Fibroblast of mammary gland (primary cell): Measurements from ENCODE around the gene TECPR2.

ENCODE experiments used
- DNase-seq: peaks from one replicate; pipeline ENCODE4 v3.0.0-alpha.2; 2010; ENCODE audit warnings: low read depth
- H3K4me3 ChIP-seq: 2 replicates; pipeline ENCODE4 v1.5.1; 2011; ENCODE audit warnings: low read depth, mild to moderate bottlenecking, low read length, moderate library complexity; ENCODE audit not compliant: control insufficient read depth
- TF ChIP-seq, protein P1 (sequence below): conservative IDR thresholded peaks from 2 replicates; pipeline ENCODE4 v1.5.1; 2011; ENCODE audit warnings: low read depth, low read length, inconsistent platforms; ENCODE audit not compliant: control insufficient read depth, insufficient read depth

TECPR2 gene

DNA sequence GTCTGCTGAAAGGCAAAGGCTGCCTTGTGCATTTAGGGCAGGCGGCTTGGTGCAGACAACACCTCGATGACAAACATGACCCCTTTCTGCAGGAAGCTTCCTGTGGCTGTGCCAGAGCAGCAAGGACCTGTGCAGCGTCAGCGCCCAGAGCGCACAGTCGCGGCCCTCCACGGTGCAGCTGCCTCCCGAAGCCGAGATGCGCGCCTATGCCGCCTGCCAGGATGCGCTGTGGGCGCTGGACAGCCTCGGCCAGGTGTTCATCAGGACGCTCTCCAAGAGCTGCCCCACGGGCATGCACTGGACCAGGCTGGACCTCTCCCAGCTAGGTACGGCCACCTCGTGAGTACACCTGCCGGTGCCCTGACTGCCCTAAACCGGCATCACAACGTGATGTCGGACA lies 89.6 kb downstream of the TECPR2 start:
- no peak overlapping the region for H3K4me3 ChIP-seq
- no peak for DNase-seq
- TF ChIP-seq, protein P1, sequence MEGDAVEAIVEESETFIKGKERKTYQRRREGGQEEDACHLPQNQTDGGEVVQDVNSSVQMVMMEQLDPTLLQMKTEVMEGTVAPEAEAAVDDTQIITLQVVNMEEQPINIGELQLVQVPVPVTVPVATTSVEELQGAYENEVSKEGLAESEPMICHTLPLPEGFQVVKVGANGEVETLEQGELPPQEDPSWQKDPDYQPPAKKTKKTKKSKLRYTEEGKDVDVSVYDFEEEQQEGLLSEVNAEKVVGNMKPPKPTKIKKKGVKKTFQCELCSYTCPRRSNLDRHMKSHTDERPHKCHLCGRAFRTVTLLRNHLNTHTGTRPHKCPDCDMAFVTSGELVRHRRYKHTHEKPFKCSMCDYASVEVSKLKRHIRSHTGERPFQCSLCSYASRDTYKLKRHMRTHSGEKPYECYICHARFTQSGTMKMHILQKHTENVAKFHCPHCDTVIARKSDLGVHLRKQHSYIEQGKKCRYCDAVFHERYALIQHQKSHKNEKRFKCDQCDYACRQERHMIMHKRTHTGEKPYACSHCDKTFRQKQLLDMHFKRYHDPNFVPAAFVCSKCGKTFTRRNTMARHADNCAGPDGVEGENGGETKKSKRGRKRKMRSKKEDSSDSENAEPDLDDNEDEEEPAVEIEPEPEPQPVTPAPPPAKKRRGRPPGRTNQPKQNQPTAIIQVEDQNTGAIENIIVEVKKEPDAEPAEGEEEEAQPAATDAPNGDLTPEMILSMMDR, result no peak

DNA sequence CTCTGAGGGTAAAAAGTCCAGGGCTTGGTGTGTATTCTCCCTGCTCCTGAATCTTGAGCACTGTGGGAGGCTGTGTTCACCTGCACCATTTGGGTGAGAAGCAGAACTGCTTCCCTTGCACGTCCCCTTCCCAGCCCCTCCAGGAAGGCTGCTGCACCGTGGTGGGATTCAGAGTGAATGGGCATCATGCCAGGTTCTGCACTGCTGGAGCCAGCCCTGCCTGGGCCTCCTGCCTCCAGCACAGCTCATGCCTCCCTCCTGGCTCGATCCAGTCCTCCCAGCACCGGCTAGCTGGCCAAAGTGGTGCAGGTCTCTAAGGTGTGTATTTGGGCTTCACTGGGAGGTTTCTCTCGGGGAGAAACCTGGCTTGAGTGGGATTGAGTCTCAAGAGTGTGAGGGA lies 92.0 kb downstream of the TECPR2 start:
- TF ChIP-seq, protein P1, result no peak
- no peak overlapping the region for H3K4me3 ChIP-seq
- DNase-seq, result no peak

DNA sequence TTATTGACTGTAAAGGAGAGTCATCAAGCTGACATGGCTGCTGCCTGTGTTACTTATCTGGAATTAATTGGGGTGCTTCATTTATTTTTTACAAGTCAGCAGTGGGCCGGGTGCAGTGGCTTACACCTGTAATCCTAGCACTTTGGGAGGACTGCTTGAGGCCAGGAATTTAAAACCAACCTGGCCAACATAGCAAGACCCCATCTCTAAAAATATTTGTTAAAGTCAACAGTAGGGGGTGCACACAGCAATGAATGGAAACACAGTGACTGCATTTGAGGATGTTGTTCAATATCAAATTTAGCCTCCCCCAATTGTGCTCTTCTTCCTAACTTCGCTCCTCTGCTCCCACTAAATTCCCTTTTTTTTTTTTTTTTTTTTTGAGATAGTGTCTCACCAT lies 94.8 kb downstream of the TECPR2 start:
- no peak for DNase-seq
- no peak overlapping the region for H3K4me3 ChIP-seq
- TF ChIP-seq, protein P1, result no peak

DNA sequence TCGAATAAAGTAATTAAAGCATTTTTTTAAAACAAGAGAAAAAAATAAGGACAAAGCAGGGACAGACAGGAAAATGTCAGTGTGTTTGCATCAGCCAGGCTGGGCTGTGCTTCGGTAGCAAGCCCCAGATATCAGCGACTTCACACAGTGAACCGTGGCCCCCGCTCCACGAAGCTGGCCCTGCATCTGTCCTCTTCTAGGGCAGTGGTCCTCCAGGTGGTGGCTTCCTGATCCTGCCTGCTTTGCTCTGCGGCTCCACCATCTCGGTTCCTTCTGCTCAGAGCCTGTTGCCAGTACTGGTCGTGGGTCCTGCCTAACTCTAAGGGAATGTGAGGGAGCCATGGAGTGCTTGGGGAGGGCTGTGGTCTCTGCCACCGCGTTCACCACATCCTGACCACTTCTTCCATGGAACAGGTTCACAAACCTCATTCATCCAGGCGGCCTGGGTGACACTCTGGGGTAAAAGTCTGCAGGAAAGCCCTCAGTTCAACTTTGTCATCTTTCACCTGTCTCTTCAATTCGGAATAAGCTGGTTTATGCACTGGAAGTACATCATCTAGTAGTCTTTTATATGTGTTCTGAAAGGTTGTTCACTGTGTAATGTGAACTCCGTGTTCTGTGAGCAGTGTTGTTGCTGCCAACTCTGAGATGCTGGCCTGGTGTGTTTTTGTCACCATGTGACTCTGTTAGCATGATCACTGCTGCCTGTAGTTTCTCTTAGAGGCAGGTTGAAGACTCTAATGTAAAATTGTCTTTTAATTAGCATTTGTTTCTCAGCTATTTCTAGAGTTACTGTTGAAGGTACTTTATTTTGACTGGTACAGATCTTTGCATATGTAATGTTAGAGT lies 99.0 kb downstream of the TECPR2 start:
- H3K4me3 ChIP-seq, result no peak overlapping the region
- TF ChIP-seq, protein P1, result no peak
- no peak for DNase-seq

DNA sequence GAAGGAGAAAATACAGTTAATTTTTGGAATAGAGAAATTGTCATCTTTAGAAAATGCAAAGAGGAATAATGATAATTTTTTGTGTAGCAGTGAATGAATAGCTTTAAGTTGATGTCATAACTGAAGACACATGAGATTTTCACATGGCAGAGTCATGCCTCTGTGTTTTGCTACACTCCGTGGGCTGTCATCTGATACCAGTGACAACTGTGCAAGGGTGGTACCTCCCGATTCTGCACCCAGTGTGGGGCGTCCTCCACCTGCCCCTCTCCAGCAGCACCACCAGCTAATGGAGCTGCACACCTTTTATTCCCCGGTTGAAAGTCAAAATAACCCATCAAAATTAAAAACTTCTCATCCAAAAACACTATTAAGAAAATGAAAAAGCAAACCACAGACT lies 99.7 kb downstream of the TECPR2 start:
- DNase-seq, result no peak
- TF ChIP-seq, protein P1, result no peak
- H3K4me3 ChIP-seq, result no peak overlapping the region

DNA sequence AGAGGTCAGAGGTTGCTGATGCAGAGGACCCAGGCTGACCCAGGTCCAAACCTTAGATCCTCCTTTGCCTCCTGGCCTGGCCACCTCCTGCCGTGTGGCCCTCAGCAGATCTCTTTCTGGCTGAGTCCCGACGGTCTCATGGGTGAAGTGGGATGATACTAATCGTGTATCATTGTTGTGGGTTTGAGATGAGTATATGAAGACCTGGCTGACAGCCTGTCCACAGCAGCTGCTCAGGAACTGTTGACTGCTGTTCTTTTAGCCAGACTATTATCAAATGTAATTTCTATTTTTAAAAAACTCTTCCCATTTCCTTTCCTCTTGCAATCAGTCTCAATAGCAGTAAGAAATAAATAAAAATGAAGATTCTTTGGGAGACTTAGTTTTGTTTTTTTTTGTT lies 101.3 kb downstream of the TECPR2 start:
- TF ChIP-seq, protein P1, result no peak
- no peak overlapping the region for H3K4me3 ChIP-seq
- no peak for DNase-seq
